ENCODE data around the gene ITPKB. TPM values are rescaled to one million over a fixed set of nuclear protein-coding genes. Genes with fewer than 3 reads are reported as not detected.

Gene ITPKB
- polyA plus RNA-seq, 2 donors = 6.5 to 8.1 TPM

- Histone ChIP-seq H3K4me1 (ENCODE audit: control insufficient read depth in 2 of 2, insufficient read depth in 2 of 2, low read length in 1 of 2) (peaks cover 8 to 34% of the 10 kb centered on the region in 2 donors), H3K27me3 (ENCODE audit: control insufficient read depth in 1 of 2, insufficient read depth in 2 of 2, low read length in 2 of 2) (no peaks in the 10 kb centered on the region), H3K4me3 (ENCODE audit: low read depth in 1 of 2, low read length in 2 of 2) (no peak overlapping the region), H3K9me3 (ENCODE audit: control insufficient read depth in 2 of 2, insufficient read depth in 1 of 2, low read depth in 1 of 2, low read length in 1 of 2) (no peaks in the 10 kb centered on the region), H3K36me3 (ENCODE audit: control insufficient read depth in 2 of 2, insufficient read depth in 2 of 2, low read length in 1 of 2) (peaks cover 0 to 2% of the 10 kb centered on the region in 2 donors), H3K27ac (ENCODE audit: low read depth in 2 of 2, low read length in 1 of 2) (peak overlapping the region in 1 of 2 donors; percentile 50)
- WGBS, 2 donors = 69 to 73% methylated on average over 21 of the region's 21 CpGs
Measured at GRCh38 chr1:226711976-226712741, 26.9 kb downstream of the ITPKB start.

DNA sequence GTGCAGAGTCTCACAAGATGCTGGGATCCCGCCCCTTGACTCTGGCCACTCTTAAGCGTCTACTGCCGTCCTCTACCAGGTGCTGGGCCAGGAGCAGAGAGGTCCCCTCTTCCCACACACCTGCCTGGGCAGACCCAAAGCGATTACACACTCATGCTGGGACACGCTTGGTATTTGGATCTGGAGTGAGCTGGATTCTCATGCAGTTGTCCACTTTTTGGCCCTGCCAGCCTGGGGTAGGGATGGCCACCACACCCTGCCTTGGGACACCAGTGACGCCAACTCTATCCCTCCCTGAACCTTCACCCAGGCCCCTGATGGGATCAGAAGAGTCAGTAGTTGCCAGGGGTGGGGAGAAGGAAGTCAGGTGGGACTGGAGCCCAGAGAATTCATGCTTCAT, 28.6 kb downstream of the ITPKB start:
- WGBS, 2 donors = 72 to 73% methylated on average over 6 of the region's 6 CpGs
- H3K27ac ChIP-seq (ENCODE audit: low read depth in 2 of 2, low read length in 1 of 2) = peak overlapping the region in 1 of 2 donors; percentile 45
- no peak overlapping the region for H3K4me3 ChIP-seq (ENCODE audit: low read depth in 1 of 2, low read length in 2 of 2)
- H3K27me3 ChIP-seq (ENCODE audit: control insufficient read depth in 1 of 2, insufficient read depth in 2 of 2, low read length in 2 of 2) = no peaks in the 10 kb centered on the region
- H3K36me3 ChIP-seq (ENCODE audit: control insufficient read depth in 2 of 2, insufficient read depth in 2 of 2, low read length in 1 of 2) = peaks cover 0 to 2% of the 10 kb centered on the region in 2 donors
- peaks cover 8 to 34% of the 10 kb centered on the region in 2 donors for H3K4me1 ChIP-seq (ENCODE audit: control insufficient read depth in 2 of 2, insufficient read depth in 2 of 2, low read length in 1 of 2)
- H3K9me3 ChIP-seq (ENCODE audit: control insufficient read depth in 2 of 2, insufficient read depth in 1 of 2, low read depth in 1 of 2, low read length in 1 of 2) = no peaks in the 10 kb centered on the region

- H3K4me3 ChIP-seq (ENCODE audit: low read depth in 1 of 2, low read length in 2 of 2) = no peak overlapping the region
- H3K27ac ChIP-seq (ENCODE audit: low read depth in 2 of 2, low read length in 1 of 2) = peak overlapping the region in 1 of 2 donors; percentile 78
- H3K4me1 ChIP-seq (ENCODE audit: control insufficient read depth in 2 of 2, insufficient read depth in 2 of 2, low read length in 1 of 2) = peaks cover 8 to 34% of the 10 kb centered on the region in 2 donors
- no peaks in the 10 kb centered on the region for H3K27me3 ChIP-seq (ENCODE audit: control insufficient read depth in 1 of 2, insufficient read depth in 2 of 2, low read length in 2 of 2)
- 77 to 79% methylated on average over 4 of the region's 4 CpGs for WGBS, 2 donors
- H3K36me3 ChIP-seq (ENCODE audit: control insufficient read depth in 2 of 2, insufficient read depth in 2 of 2, low read length in 1 of 2) = peaks cover 0 to 2% of the 10 kb centered on the region in 2 donors
- H3K9me3 ChIP-seq (ENCODE audit: control insufficient read depth in 2 of 2, insufficient read depth in 1 of 2, low read depth in 1 of 2, low read length in 1 of 2) = no peaks in the 10 kb centered on the region
Measured at GRCh38 chr1:226709953-226710352, 29.1 kb downstream of the ITPKB start.

DNA sequence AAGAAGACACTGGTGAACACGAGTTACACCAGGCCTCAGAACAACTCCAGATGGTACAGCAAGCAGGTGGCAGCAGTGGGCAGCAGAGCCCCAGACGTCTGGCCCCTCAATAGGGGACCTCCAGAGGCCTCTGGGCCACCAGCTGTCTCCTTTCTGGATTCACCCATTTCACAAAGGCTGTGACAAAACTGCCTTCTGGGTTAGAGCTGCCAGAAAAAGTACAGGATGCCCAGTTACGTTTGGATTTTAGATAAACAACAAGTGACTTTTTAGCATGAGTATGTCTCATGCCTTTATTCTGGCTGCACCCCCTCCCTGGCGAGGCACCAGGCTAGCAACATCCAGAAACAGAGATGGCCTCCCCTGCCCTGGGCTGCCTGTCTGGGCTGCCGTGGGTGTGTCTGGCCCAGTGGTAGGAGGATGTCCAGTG, 30.1 kb downstream of the ITPKB start:
- WGBS, 2 donors = 54 to 57% methylated on average over 5 of the region's 5 CpGs
- H3K4me1 ChIP-seq (ENCODE audit: control insufficient read depth in 2 of 2, insufficient read depth in 2 of 2, low read length in 1 of 2) = peaks cover 8 to 34% of the 10 kb centered on the region in 2 donors
- no peaks in the 10 kb centered on the region for H3K9me3 ChIP-seq (ENCODE audit: control insufficient read depth in 2 of 2, insufficient read depth in 1 of 2, low read depth in 1 of 2, low read length in 1 of 2)
- no peaks in the 10 kb centered on the region for H3K27me3 ChIP-seq (ENCODE audit: control insufficient read depth in 1 of 2, insufficient read depth in 2 of 2, low read length in 2 of 2)
- peaks cover 0 to 2% of the 10 kb centered on the region in 2 donors for H3K36me3 ChIP-seq (ENCODE audit: control insufficient read depth in 2 of 2, insufficient read depth in 2 of 2, low read length in 1 of 2)
- H3K27ac ChIP-seq (ENCODE audit: low read depth in 2 of 2, low read length in 1 of 2) = peak overlapping the region; percentile 54 to 78
- no peak overlapping the region for H3K4me3 ChIP-seq (ENCODE audit: low read depth in 1 of 2, low read length in 2 of 2)

GRCh38 chr1:226708342-226708780, 30.7 kb downstream of the ITPKB start:
- peak overlapping the region; percentile 54 to 78 for H3K27ac ChIP-seq (ENCODE audit: low read depth in 2 of 2, low read length in 1 of 2)
- no peaks in the 10 kb centered on the region for H3K9me3 ChIP-seq (ENCODE audit: control insufficient read depth in 2 of 2, insufficient read depth in 1 of 2, low read depth in 1 of 2, low read length in 1 of 2)
- H3K4me3 ChIP-seq (ENCODE audit: low read depth in 1 of 2, low read length in 2 of 2) = no peak overlapping the region
- H3K27me3 ChIP-seq (ENCODE audit: control insufficient read depth in 1 of 2, insufficient read depth in 2 of 2, low read length in 2 of 2) = no peaks in the 10 kb centered on the region
- 17 to 26% methylated on average over 6 of the region's 6 CpGs for WGBS, 2 donors
- H3K4me1 ChIP-seq (ENCODE audit: control insufficient read depth in 2 of 2, insufficient read depth in 2 of 2, low read length in 1 of 2) = peaks cover 8 to 32% of the 10 kb centered on the region in 2 donors
- H3K36me3 ChIP-seq (ENCODE audit: control insufficient read depth in 2 of 2, insufficient read depth in 2 of 2, low read length in 1 of 2) = peaks cover 0 to 2% of the 10 kb centered on the region in 2 donors

DNA sequence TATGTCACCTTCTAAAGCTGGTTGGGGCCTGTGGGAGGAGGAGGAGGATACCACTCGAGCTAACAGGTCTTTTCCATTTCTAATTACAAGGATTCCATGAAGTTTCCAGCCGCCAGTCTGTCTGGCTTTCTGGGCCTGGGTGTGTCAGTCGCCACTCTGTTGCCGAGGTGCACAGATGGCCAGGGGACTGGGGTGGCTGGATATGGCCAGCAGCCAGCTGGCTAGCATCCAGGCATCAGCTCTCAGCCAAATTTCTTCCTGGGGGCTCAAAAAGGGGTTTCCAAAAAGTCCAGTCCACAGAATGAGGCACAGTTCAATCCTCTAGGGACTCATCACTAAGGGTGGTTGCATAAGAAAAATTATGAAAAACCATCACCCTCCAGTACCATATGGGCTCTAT, 32.4 kb downstream of the ITPKB start:
- no peak overlapping the region for H3K4me3 ChIP-seq (ENCODE audit: low read depth in 1 of 2, low read length in 2 of 2)
- H3K9me3 ChIP-seq (ENCODE audit: control insufficient read depth in 2 of 2, insufficient read depth in 1 of 2, low read depth in 1 of 2, low read length in 1 of 2) = no peaks in the 10 kb centered on the region
- no peaks in the 10 kb centered on the region for H3K27me3 ChIP-seq (ENCODE audit: control insufficient read depth in 1 of 2, insufficient read depth in 2 of 2, low read length in 2 of 2)
- peak overlapping the region in 1 of 2 donors; percentile 2 for H3K27ac ChIP-seq (ENCODE audit: low read depth in 2 of 2, low read length in 1 of 2)
- H3K36me3 ChIP-seq (ENCODE audit: control insufficient read depth in 2 of 2, insufficient read depth in 2 of 2, low read length in 1 of 2) = no peaks in the 10 kb centered on the region
- H3K4me1 ChIP-seq (ENCODE audit: control insufficient read depth in 2 of 2, insufficient read depth in 2 of 2, low read length in 1 of 2) = peaks cover 8 to 21% of the 10 kb centered on the region in 2 donors
- WGBS, 2 donors = 65 to 74% methylated on average over 4 of the region's 4 CpGs

GRCh38 chr1:226704169-226704937, 34.7 kb downstream of the ITPKB start:
- peaks cover 4 to 10% of the 10 kb centered on the region in 2 donors for H3K4me1 ChIP-seq (ENCODE audit: control insufficient read depth in 2 of 2, insufficient read depth in 2 of 2, low read length in 1 of 2)
- peak overlapping the region in 1 of 2 donors; percentile 95 for H3K27ac ChIP-seq (ENCODE audit: low read depth in 2 of 2, low read length in 1 of 2)
- no peaks in the 10 kb centered on the region for H3K36me3 ChIP-seq (ENCODE audit: control insufficient read depth in 2 of 2, insufficient read depth in 2 of 2, low read length in 1 of 2)
- no peak overlapping the region for H3K4me3 ChIP-seq (ENCODE audit: low read depth in 1 of 2, low read length in 2 of 2)
- H3K27me3 ChIP-seq (ENCODE audit: control insufficient read depth in 1 of 2, insufficient read depth in 2 of 2, low read length in 2 of 2) = no peaks in the 10 kb centered on the region
- no peaks in the 10 kb centered on the region for H3K9me3 ChIP-seq (ENCODE audit: control insufficient read depth in 2 of 2, insufficient read depth in 1 of 2, low read depth in 1 of 2, low read length in 1 of 2)
- 76% methylated on average over 10 of the region's 10 CpGs for WGBS, 2 donors

DNA sequence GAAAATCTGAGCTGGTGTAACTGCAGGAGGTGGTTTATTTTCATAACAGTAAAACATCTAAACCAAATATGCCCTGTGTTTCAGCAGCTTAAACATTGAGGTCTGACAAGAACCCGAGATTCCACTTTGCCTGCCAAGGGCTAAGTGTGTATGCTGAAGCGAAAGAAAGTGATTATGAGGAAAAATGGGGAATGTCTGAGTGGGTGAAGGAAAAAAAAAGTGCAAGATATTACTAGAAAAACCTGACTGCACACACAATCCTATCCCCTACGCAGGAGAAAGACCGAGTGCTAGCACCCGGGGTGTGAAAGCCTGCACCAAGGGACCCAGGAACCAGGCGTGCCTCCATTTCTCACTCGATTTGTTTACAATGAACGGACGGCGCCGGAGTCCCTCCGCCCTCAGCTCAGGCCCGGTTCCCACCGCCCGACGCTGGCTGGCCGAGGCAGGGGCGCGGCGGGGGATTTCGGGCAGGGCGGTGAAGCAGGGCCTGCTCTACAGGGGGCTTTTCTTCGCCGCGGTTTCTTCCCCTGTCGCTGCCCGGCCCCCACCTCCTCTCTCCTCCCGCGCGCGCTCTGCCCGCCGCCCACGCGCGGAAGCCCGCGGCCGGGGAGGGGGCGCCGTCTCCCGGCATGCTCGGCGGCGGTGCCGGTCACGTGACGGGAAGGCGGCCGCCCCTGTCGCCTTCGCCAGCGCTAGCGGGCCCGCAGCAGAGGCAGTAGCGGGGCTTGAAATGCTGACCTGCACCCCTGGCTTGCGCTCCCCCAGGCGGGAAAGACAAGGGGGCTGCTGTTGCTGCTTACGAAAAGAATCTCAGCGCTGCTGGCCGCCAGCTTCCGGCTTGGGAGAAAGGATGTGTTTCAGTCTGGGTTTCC, 35.9 kb downstream of the ITPKB start:
- Histone ChIP-seq H3K27me3 (ENCODE audit: control insufficient read depth in 1 of 2, insufficient read depth in 2 of 2, low read length in 2 of 2) (no peaks in the 10 kb centered on the region), H3K9me3 (ENCODE audit: control insufficient read depth in 2 of 2, insufficient read depth in 1 of 2, low read depth in 1 of 2, low read length in 1 of 2) (no peaks in the 10 kb centered on the region), H3K27ac (ENCODE audit: low read depth in 2 of 2, low read length in 1 of 2) (peak overlapping the region; percentile 95 to 98), H3K4me1 (ENCODE audit: control insufficient read depth in 2 of 2, insufficient read depth in 2 of 2, low read length in 1 of 2) (peaks cover 4 to 5% of the 10 kb centered on the region in 2 donors), H3K4me3 (ENCODE audit: low read depth in 1 of 2, low read length in 2 of 2) (peak overlapping the region; percentile 61 to 67), H3K36me3 (ENCODE audit: control insufficient read depth in 2 of 2, insufficient read depth in 2 of 2, low read length in 1 of 2) (no peaks in the 10 kb centered on the region)
- WGBS, 2 donors = 0% methylated on average over 54 to 62 of the region's 62 CpGs

Data from esophagus (tissue), 2 donors.